HEK293 (cell line): Measurements from ENCODE around the gene SH3BP5.

Source experiments
- CTCF ChIA-PET: fragments of 350-600 bp; formaldehyde crosslinking; extraction: SDS; loops from one replicate; lab custom pipeline; 2021; ENCODE audit warnings: antibody characterized with exemption; lab: Yijun Ruan, JAX
- POLR2A ChIA-PET: fragments of 300-600 bp; formaldehyde crosslinking; extraction: SDS; loops from one replicate; lab custom pipeline; 2020; ENCODE audit warnings: antibody characterized with exemption, inconsistent platforms; lab: Yijun Ruan, JAX
- H3K27ac ChIP-seq: fragments of 200-500 bp; sonication (Bioruptor generic); 2 replicates; pipeline ENCODE4 v1.5.1; 2014; ENCODE audit warnings: low read depth, low read length, control low read depth, inconsistent platforms; ENCODE audit errors: extremely low read depth
- H3K36me3 ChIP-seq, 2 experiments: fragments of 200-500 bp in 1 of 2; sonication (Bioruptor generic) in 1 of 2; 1 replicate in 1 of 2; 2 replicates in 1 of 2; pipeline ENCODE4 v1.5.1; 2014 to 2017; ENCODE audit warnings: inconsistent platforms in 2 of 2, low read length in 2 of 2; ENCODE audit not compliant: control insufficient read depth in 2 of 2, insufficient read depth in 1 of 2
- H3K4me1 ChIP-seq: fragments of 200-500 bp; sonication (Bioruptor generic); 2 replicates; pipeline ENCODE4 v1.5.1; 2014; ENCODE audit warnings: mild to moderate bottlenecking, low read length, inconsistent platforms; ENCODE audit not compliant: control insufficient read depth, insufficient read depth
- H3K4me3 ChIP-seq: 2 replicates; pipeline ENCODE4 v1.5.1; 2011; ENCODE audit warnings: low read depth, mild to moderate bottlenecking, control low read depth, low read length, moderate library complexity
- H3K9me3 ChIP-seq: fragments of 200-500 bp; sonication (Bioruptor generic); 2 replicates; pipeline ENCODE4 v1.5.1; 2014; ENCODE audit warnings: low read depth, low read length, inconsistent platforms; ENCODE audit not compliant: control insufficient read depth, insufficient read depth
- MYNN ChIP-seq: fragments of 450-650 bp; formaldehyde crosslinking; IDR thresholded peaks from 2 replicates; pipeline ENCODE4 v1.5.1; 2016; ENCODE audit warnings: missing biosample characterization, missing genetic modification characterization, borderline replicate concordance
- OVOL3 ChIP-seq: fragments of 450-650 bp; formaldehyde crosslinking; IDR thresholded peaks from 2 replicates; pipeline ENCODE4 v1.5.1; 2016; ENCODE audit warnings: missing biosample characterization, missing genetic modification characterization
- TRIM28 ChIP-seq: IDR thresholded peaks from 2 replicates; pipeline ENCODE4 v1.6.1; 2011; ENCODE audit warnings: low read length, control low read depth, borderline replicate concordance
- ZBTB48 ChIP-seq: fragments of 450-650 bp; formaldehyde crosslinking; IDR thresholded peaks from 2 replicates; pipeline ENCODE4 v1.5.1; 2016; ENCODE audit warnings: missing biosample characterization, missing genetic modification characterization
- ZNF175 ChIP-seq: fragments of 450-650 bp; formaldehyde crosslinking; IDR thresholded peaks from 2 replicates; pipeline ENCODE4 v1.5.1; 2016; ENCODE audit warnings: missing biosample characterization, missing genetic modification characterization
- ZNF214 ChIP-seq: fragments of 450-650 bp; formaldehyde crosslinking; IDR thresholded peaks from 2 replicates; pipeline ENCODE4 v1.5.1; 2017; ENCODE audit warnings: missing biosample characterization, mild to moderate bottlenecking, missing genetic modification characterization, borderline replicate concordance
- ZNF239 ChIP-seq: fragments of 450-650 bp; formaldehyde crosslinking; IDR thresholded peaks from 2 replicates; pipeline ENCODE4 v1.5.1; 2016; ENCODE audit warnings: missing biosample characterization, missing genetic modification characterization
- ZNF274 ChIP-seq, 2 experiments: fragments of 200-500 bp in 1 of 2; fragments of 450-650 bp in 1 of 2; sonication (Bioruptor generic) in 1 of 2; formaldehyde crosslinking in 1 of 2; IDR thresholded peaks; 2 replicates each; pipeline versions ENCODE4 v1.5.1 to v1.6.1; 2014 to 2016; ENCODE audit warnings: borderline replicate concordance in 1 of 2, inconsistent platforms in 1 of 2, low read length in 1 of 2, missing biosample characterization in 1 of 2, missing genetic modification characterization in 1 of 2
- ZNF324 ChIP-seq: fragments of 450-650 bp; formaldehyde crosslinking; IDR thresholded peaks from 2 replicates; pipeline ENCODE4 v1.5.1; 2016; ENCODE audit warnings: missing biosample characterization, missing genetic modification characterization
- ZNF548 ChIP-seq: fragments of 450-650 bp; formaldehyde crosslinking; IDR thresholded peaks from 2 replicates; pipeline ENCODE4 v1.5.1; 2016; ENCODE audit warnings: missing biosample characterization, missing genetic modification characterization
- ZNF654 ChIP-seq: fragments of 450-650 bp; formaldehyde crosslinking; IDR thresholded peaks from 2 replicates; pipeline ENCODE4 v1.5.1; 2016; ENCODE audit warnings: low read depth, missing biosample characterization, missing genetic modification characterization
- ZNF658 ChIP-seq: fragments of 450-650 bp; formaldehyde crosslinking; IDR thresholded peaks from 2 replicates; pipeline ENCODE4; 2016; ENCODE audit warnings: missing biosample characterization, missing genetic modification characterization
- ZNF660 ChIP-seq: fragments of 450-650 bp; IDR thresholded peaks from 2 replicates; pipeline ENCODE4 v1.5.1; 2018; ENCODE audit warnings: missing biosample characterization, mild to moderate bottlenecking, missing genetic modification characterization
- ZNF677 ChIP-seq: fragments of 450-650 bp; IDR thresholded peaks from 2 replicates; pipeline ENCODE4 v1.5.0; 2018; ENCODE audit warnings: missing biosample characterization, mild to moderate bottlenecking, missing genetic modification characterization, moderate library complexity
- ZXDB ChIP-seq: fragments of 450-650 bp; formaldehyde crosslinking; IDR thresholded peaks from 2 replicates; pipeline ENCODE4 v1.5.1; 2016; ENCODE audit warnings: missing biosample characterization, missing genetic modification characterization
- TF ChIP-seq, protein P1 (sequence below): IDR thresholded peaks from 2 replicates; pipeline ENCODE4 v1.6.1; 2011; ENCODE audit warnings: mild to moderate bottlenecking, low read depth, low read length, borderline replicate concordance

Gene SH3BP5

GRCh38 chr3:15243822-15244482, 88.4 kb downstream of the SH3BP5 start:
- Histone ChIP-seq H3K4me1 (no peaks in the 10 kb centered on the region), H3K4me3 (no peak overlapping the region), H3K27ac (no peak overlapping the region), H3K9me3 (no peaks in the 10 kb centered on the region), H3K36me3 (peaks cover 81 to 91% of the 10 kb centered on the region in 2 experiments)
- TF ChIP-seq ZNF677 (tag by site-specific recombination) (peak; percentile 88), ZXDB (tag by site-specific recombination) (no peak)
- ChIA-PET CTCF (interaction anchor here (0.7 kb wide), 1 partner anchor 141 kb away, joined by 4 read pairs; no protein-coding TSS in a partner anchor), POLR2A (no interaction called here)

DNA sequence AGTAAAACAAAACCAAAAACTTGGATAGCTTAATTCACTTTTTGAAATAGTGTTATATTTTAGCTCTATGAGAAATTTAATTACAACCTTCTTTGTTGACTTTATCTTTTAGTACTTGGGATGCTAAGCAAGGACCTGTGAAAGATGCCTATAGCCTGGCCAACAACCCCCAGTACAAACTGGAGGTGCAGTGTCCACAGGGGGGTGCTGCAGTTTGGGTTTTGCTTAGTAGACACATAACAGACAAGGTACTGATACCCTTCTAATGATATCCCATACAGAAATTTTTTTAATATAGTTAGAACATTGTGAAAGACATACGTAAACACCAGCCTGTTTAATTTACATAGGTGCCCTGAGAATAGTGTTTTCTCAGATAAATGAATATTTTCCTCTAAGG, 91.0 kb downstream of the SH3BP5 start:
- TF ChIP-seq ZNF654 (tag by site-specific recombination) = peak; percentile 10; the same call in 1 of the 2 replicates
- 0 out of 2 replicates have a peak, but pooled peaks have one; percentile 19 for TF ChIP-seq ZNF660 (tag by site-specific recombination)
- TF ChIP-seq MYNN (tag by site-specific recombination) = no peak
- TF ChIP-seq, protein P1, sequence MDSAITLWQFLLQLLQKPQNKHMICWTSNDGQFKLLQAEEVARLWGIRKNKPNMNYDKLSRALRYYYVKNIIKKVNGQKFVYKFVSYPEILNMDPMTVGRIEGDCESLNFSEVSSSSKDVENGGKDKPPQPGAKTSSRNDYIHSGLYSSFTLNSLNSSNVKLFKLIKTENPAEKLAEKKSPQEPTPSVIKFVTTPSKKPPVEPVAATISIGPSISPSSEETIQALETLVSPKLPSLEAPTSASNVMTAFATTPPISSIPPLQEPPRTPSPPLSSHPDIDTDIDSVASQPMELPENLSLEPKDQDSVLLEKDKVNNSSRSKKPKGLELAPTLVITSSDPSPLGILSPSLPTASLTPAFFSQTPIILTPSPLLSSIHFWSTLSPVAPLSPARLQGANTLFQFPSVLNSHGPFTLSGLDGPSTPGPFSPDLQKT = no peak
- Histone ChIP-seq H3K9me3 (no peaks in the 10 kb centered on the region), H3K27ac (no peak overlapping the region), H3K4me3 (no peak overlapping the region), H3K36me3 (peaks cover 79 to 84% of the 10 kb centered on the region in 2 experiments), H3K4me1 (no peaks in the 10 kb centered on the region)
- POLR2A ChIA-PET = no interaction called here
- CTCF ChIA-PET = interaction anchor here (0.6 to 2.5 kb wide), 7 partner anchors 19 to 813 kb away, joined by 3 to 12 read pairs (median 4); no protein-coding TSS in a partner anchor

GRCh38 chr3:15229262-15229661, 103.1 kb downstream of the SH3BP5 start:
- peaks cover 63 to 79% of the 10 kb centered on the region in 2 experiments for H3K36me3 ChIP-seq
- H3K4me3 ChIP-seq = no peak overlapping the region
- H3K9me3 ChIP-seq = no peaks in the 10 kb centered on the region
- TF ChIP-seq ZNF175 (no peak), ZNF239 (no peak), OVOL3 (no peak), ZBTB48 (tag by site-specific recombination) (no peak)
- ChIA-PET POLR2A (no interaction called here), CTCF (no interaction called here)
- no peak overlapping the region for H3K27ac ChIP-seq
- no peaks in the 10 kb centered on the region for H3K4me1 ChIP-seq

DNA sequence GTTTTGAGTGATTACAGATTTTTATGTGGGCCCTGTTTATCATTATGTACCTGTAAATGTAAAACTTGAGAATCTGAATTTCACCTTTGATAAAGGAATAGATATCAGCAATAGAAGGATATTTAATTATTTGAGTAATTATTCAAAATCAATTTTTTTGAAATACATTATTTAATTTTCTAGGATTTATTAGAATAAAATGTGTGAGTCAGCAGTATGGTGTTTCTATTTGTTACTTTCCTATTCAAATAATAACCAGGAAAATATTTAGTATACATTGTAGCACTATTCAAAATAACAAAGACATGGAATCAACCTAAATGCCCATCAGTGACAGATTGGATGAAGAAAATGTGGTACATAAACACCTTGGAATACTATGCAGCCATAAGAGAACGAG, 104.2 kb downstream of the SH3BP5 start:
- H3K4me1 ChIP-seq = no peaks in the 10 kb centered on the region
- no peaks in the 10 kb centered on the region for H3K9me3 ChIP-seq
- TF ChIP-seq ZNF324 (tag by site-specific recombination) (no peak), ZNF548 (tag by site-specific recombination) (no peak), ZNF214 (no peak), ZNF274 (IDR thresholded peaks at IDR 0.05; ENCODE audit: low read length) (no peak), ZNF274 (tag by site-specific recombination; IDR thresholded peaks at IDR 0.05; ENCODE audit: borderline replicate concordance) (no peak), ZNF658 (no peak), TRIM28 (no peak)
- peaks cover 66 to 80% of the 10 kb centered on the region in 2 experiments for H3K36me3 ChIP-seq
- H3K4me3 ChIP-seq = no peak overlapping the region
- no peak overlapping the region for H3K27ac ChIP-seq
- CTCF ChIA-PET = no interaction called here
- POLR2A ChIA-PET = no interaction called here
